ENCODE results near the gene TOGARAM1.

The TOGARAM1 gene

DNA sequence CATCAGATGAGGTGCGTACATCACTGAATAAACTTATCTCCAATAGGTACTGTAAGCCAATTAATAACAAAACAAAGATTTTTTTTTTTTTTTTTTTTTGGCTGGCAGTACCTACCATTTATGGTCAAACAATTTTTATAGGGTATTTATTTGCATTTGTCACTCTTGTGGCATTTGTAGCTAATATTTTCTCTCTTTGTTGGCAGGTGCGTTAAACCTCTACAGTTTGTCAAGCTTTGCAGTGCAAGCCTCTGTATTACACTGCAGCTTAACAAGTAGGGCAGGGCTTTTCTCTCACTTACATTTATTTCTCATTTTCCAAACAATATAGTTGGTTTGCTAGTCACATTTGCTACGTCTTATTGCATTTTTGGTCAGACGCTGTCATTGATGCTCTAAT is 134.2 kb downstream of the TOGARAM1 start (continued):
- TF ChIP-seq, protein P1, sequence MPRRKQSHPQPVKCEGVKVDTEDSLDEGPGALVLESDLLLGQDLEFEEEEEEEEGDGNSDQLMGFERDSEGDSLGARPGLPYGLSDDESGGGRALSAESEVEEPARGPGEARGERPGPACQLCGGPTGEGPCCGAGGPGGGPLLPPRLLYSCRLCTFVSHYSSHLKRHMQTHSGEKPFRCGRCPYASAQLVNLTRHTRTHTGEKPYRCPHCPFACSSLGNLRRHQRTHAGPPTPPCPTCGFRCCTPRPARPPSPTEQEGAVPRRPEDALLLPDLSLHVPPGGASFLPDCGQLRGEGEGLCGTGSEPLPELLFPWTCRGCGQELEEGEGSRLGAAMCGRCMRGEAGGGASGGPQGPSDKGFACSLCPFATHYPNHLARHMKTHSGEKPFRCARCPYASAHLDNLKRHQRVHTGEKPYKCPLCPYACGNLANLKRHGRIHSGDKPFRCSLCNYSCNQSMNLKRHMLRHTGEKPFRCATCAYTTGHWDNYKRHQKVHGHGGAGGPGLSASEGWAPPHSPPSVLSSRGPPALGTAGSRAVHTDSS (tag by site-specific recombination; IDR thresholded peaks at IDR 0.05): no peak
- TF ChIP-seq ZNF501 (tag by site-specific recombination; IDR thresholded peaks at IDR 0.05): no peak
- no peak for TF ChIP-seq ZNF610 (tag by site-specific recombination; IDR thresholded peaks at IDR 0.05; ENCODE audit: borderline replicate concordance)
- TF ChIP-seq KLF7 (tag by site-specific recombination; IDR thresholded peaks at IDR 0.05; ENCODE audit: borderline replicate concordance): no peak
- no peak for TF ChIP-seq ZNF169 (tag by site-specific recombination; IDR thresholded peaks at IDR 0.05)
- TF ChIP-seq YY2 (tag by site-specific recombination; IDR thresholded peaks at IDR 0.05): no peak
- TF ChIP-seq TRIM28 (IDR thresholded peaks at IDR 0.05; ENCODE audit: borderline replicate concordance, low read length): no peak

DNA sequence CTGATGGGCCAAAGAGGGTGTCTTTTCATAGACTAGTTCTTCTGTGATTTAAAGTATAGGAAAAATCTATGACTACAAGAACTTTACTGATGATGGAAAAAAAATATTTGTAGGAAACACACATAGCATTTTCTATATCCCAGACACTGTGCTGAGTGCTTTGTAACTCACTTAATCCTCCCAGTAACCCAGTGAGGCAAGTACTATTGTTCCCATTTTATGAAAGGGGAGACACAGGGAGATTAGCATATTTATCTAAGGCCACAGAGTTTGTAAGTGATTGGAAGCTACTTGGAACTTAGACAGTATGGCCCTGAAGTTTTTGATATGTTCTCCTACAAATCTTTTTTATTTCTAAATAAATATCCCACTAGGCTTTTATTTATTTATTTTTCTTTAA is 141.8 kb downstream of the TOGARAM1 start:
- no peak overlapping the region for H3K4me3 ChIP-seq (ENCODE audit: low read depth, low read length)
- TF ChIP-seq HOXC10 (CRISPR knock-in tag; IDR thresholded peaks at IDR 0.05) (no peak), ZNF658 (tag by site-specific recombination; IDR thresholded peaks at IDR 0.05) (no peak), ZNF426 (tag by site-specific recombination; IDR thresholded peaks at IDR 0.05) (no peak), ZNF747 (tag by site-specific recombination; IDR thresholded peaks at IDR 0.05) (no peak), RBAK (tag by site-specific recombination; IDR thresholded peaks at IDR 0.05) (no peak), ZNF157 (tag by site-specific recombination; IDR thresholded peaks at IDR 0.05) (no peak), SALL2 (tag by site-specific recombination; IDR thresholded peaks at IDR 0.05; ENCODE audit: borderline replicate concordance) (no peak), ZNF571 (tag by site-specific recombination; IDR thresholded peaks at IDR 0.05) (no peak), ZNF214 (tag by site-specific recombination; IDR thresholded peaks at IDR 0.05; ENCODE audit: borderline replicate concordance) (no peak), ZBTB21 (tag by site-specific recombination; IDR thresholded peaks at IDR 0.05) (no peak), ZNF19 (tag by site-specific recombination; IDR thresholded peaks at IDR 0.05; ENCODE audit: low read depth) (no peak), ZNF544 (tag by site-specific recombination; IDR thresholded peaks at IDR 0.05) (no peak)
- TF ChIP-seq, protein P2, sequence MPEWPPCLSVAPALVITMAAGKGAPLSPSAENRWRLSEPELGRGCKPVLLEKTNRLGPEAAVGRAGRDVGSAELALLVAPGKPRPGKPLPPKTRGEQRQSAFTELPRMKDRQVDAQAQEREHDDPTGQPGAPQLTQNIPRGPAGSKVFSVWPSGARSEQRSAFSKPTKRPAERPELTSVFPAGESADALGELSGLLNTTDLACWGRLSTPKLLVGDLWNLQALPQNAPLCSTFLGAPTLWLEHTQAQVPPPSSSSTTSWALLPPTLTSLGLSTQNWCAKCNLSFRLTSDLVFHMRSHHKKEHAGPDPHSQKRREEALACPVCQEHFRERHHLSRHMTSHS (tag by site-specific recombination; IDR thresholded peaks at IDR 0.05): no peak
- H3K36me3 ChIP-seq (ENCODE audit: control insufficient read depth in 2 of 2, insufficient read depth in 1 of 2, low read length in 2 of 2): peaks cover 66 to 80% of the 10 kb centered on the region in 2 experiments
- H3K27ac ChIP-seq (ENCODE audit: extremely low read depth, low read depth, low read length): no peak overlapping the region
- ChIA-PET CTCF (no interaction called here), POLR2A (no interaction called here)
- no peaks in the 10 kb centered on the region for H3K9me3 ChIP-seq (ENCODE audit: control insufficient read depth, insufficient read depth, low read depth, low read length)
- H3K4me1 ChIP-seq (ENCODE audit: control insufficient read depth, insufficient read depth, low read length): peaks cover 9% of the 10 kb centered on the region; the same call in 1 of the 2 replicates

DNA sequence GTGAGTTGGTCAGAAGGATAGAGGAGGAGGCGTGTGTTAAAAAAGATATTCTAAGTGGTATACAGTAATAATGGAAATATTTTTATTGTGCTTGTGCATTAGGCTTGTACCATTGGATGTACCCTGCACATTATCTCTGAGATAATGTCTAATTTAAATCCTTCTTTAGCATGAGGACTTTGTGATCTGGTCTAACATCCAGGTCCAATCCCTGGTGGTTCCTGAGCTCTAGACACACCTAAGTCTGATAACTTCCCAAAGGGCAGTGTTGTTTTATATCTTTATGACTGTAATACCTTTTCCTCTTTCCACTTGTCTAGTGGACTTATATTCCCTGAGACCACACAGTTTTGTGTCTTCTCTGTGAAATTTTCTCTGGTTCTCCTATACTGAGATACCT is 142.6 kb downstream of the TOGARAM1 start:
- CTCF ChIA-PET: no interaction called here
- POLR2A ChIA-PET: no interaction called here
- no peak for TF ChIP-seq ZNF302 (tag by site-specific recombination; IDR thresholded peaks at IDR 0.05; ENCODE audit: low read depth)
- no peak for TF ChIP-seq ZNF596 (tag by site-specific recombination; IDR thresholded peaks at IDR 0.05)
- TF ChIP-seq ZNF146 (tag by site-specific recombination; IDR thresholded peaks at IDR 0.05): no peak
- TF ChIP-seq REPIN1 (tag by site-specific recombination; IDR thresholded peaks at IDR 0.05; ENCODE audit: low read depth): no peak
- no peak for TF ChIP-seq SP7 (tag by site-specific recombination; IDR thresholded peaks at IDR 0.05)
- TF ChIP-seq ZNF501 (tag by site-specific recombination; IDR thresholded peaks at IDR 0.05): no peak
- no peak for TF ChIP-seq ZNF785 (tag by site-specific recombination; IDR thresholded peaks at IDR 0.05)
- no peak for TF ChIP-seq ZFP3 (tag by site-specific recombination; IDR thresholded peaks at IDR 0.05; ENCODE audit: low read depth)
- no peak for TF ChIP-seq ZNF24 (tag by site-specific recombination; IDR thresholded peaks at IDR 0.05)
- no peak for TF ChIP-seq ZNF555 (tag by site-specific recombination; conservative IDR thresholded peaks at IDR 0.05)
- no peak for TF ChIP-seq HOXA7 (CRISPR knock-in tag; IDR thresholded peaks at IDR 0.05; ENCODE audit: borderline replicate concordance)
- TF ChIP-seq ZFP41 (tag by site-specific recombination; IDR thresholded peaks at IDR 0.05; ENCODE audit: borderline replicate concordance): no peak
- no peak for TF ChIP-seq ZNF274 (IDR thresholded peaks at IDR 0.05; ENCODE audit: low read length)
- no peak for TF ChIP-seq ZNF274 (tag by site-specific recombination; IDR thresholded peaks at IDR 0.05; ENCODE audit: borderline replicate concordance)
- TF ChIP-seq ZNF341 (tag by site-specific recombination; IDR thresholded peaks at IDR 0.05; ENCODE audit: low read depth): no peak
- no peak for TF ChIP-seq OVOL3 (tag by site-specific recombination; IDR thresholded peaks at IDR 0.05)

More for the DNA sequence above, 142.6 kb downstream of the TOGARAM1 start:
- H3K4me3 ChIP-seq (ENCODE audit: low read depth, low read length): no peak overlapping the region
- H3K9me3 ChIP-seq (ENCODE audit: control insufficient read depth, insufficient read depth, low read depth, low read length): no peaks in the 10 kb centered on the region
- H3K36me3 ChIP-seq (ENCODE audit: control insufficient read depth in 2 of 2, insufficient read depth in 1 of 2, low read length in 2 of 2): peaks cover 67 to 76% of the 10 kb centered on the region in 2 experiments
- no peak overlapping the region for H3K27ac ChIP-seq (ENCODE audit: extremely low read depth, low read depth, low read length)
- peaks cover 9% of the 10 kb centered on the region; the same call in 1 of the 2 replicates for H3K4me1 ChIP-seq (ENCODE audit: control insufficient read depth, insufficient read depth, low read length)
